SK-N-DZ (cell line): ENCODE results near the gene CAP2.
"Not testable (repeated sequence)": the region's sequence is repeated elsewhere in the genome, so short reads cannot be mapped to it uniquely, and the experiment has no call there.

Experiments used
- DNase-seq: peaks from one replicate; pipeline ENCODE4 v3.0.0-alpha.2; 2015; ENCODE audit warnings: low spot score

The CAP2 gene

GRCh38 chr6:17432356-17432755 lies 39.0 kb downstream of the CAP2 start:
- DNase-seq: no peak

- DNase-seq: no peak
Measured at GRCh38 chr6:17439243-17439993, 46.0 kb downstream of the CAP2 start.

DNA sequence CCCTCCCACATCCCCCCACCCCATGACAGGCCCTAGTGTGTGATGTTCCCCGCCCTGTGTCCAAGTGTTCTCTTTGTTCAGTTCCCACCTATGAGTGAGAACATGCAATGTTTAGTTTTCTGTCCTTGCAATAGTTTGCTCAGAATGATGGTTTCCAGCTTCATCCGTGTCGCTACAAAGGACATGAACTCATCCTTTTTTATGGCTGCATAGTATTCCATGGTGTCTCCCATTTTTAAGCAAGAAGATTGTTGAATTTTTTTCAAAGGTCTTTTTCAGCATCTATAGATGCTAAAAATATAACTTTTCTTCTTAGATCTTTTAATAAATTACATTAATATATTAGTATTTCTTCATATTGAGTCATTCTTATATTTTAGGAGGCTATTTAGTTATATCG lies 47.4 kb downstream of the CAP2 start:
- DNase-seq: not testable (repeated sequence)

DNA sequence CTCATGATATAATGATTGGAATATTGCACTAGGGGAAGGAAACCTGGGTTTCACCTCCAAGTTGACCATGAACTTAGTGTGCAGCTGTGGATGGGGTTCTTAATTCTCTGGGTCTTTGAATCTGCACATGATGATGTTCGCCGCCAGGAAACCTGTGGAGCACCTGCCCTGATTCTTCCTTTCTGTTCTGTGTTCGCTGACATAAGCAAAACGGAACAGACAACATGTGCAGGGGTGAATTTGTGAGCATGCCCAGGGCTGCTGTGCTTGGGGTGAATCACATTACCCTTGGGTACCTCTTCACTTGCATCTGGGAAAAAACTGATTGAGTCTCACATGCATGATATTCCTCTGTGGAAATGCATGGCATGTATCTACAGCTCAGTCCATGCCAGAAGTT lies 48.8 kb downstream of the CAP2 start:
- DNase-seq: no peak

GRCh38 chr6:17446713-17447112 lies 53.3 kb downstream of the CAP2 start:
- no peak for DNase-seq

GRCh38 chr6:17448165-17448564 lies 54.8 kb downstream of the CAP2 start:
- DNase-seq: no peak

DNA sequence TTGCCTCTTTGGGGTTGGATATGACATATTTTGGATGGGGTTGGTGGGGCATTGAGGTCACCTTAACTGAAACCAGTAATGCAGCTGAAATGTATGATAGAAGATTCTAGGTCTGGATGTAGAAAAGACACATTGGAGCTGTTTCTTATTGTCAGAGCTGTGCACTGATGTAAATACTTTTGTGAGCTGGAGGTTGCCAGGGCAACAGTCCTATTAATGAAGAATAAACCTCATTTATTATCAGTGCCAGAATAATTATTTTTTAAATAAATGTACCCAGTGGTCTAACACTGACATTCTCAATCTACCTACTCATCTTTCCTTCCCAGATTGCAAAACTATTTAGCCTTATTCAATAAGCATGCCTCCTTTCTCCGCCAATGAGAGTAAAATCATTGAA lies 57.0 kb downstream of the CAP2 start:
- DNase-seq: no peak

GRCh38 chr6:17450832-17451231 lies 57.4 kb downstream of the CAP2 start:
- peak; percentile 7 for DNase-seq

GRCh38 chr6:17452096-17452495 lies 58.7 kb downstream of the CAP2 start:
- DNase-seq: no peak

- no peak for DNase-seq
Measured at GRCh38 chr6:17454316-17455005, 61.1 kb downstream of the CAP2 start.

GRCh38 chr6:17455919-17456318 lies 62.5 kb downstream of the CAP2 start:
- DNase-seq: no peak

GRCh38 chr6:17456711-17457110 lies 63.3 kb downstream of the CAP2 start:
- no peak for DNase-seq

GRCh38 chr6:17457405-17457804 lies 64.0 kb downstream of the CAP2 start:
- no peak for DNase-seq

- no peak for DNase-seq
Measured at GRCh38 chr6:17457956-17458355, 64.6 kb downstream of the CAP2 start.

DNA sequence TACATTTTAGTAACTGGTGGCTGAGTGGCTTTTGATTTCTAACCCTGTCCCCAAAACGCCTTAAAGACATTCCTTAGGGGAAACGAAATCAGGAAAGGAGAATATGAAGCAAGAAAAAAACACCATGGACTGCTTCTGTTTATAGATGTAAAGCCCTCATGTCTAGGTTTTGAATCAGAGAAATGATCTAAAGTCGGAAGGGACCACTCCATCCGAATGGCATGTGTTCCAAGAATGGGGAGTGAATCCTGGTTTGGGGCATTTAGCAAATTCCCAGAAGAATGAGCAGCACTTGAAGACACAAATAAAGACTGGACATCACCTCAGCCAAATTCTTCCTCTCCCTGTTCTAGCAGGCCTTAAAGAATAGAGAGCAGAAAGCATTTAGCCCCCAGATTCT lies 65.6 kb downstream of the CAP2 start:
- no peak for DNase-seq

GRCh38 chr6:17460862-17461261 lies 67.5 kb downstream of the CAP2 start:
- DNase-seq: no peak

DNA sequence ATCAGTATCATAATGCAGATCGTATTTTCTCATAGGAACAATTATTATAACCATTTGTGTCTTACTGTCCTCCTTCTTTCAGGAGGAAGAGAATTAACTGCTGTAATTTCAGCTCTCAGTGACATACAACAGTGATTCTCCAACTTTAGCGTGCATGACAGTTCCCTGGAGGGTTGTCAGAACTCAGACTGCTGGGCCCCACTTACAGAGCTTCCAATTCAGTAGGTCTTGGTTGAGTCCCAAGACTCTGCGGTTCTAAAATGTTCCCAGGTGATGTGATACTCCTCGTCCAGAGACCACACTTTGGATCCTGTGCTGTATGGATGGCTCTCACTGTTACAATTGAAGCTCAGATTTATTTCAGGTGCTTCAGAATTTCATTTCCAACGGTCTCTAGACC lies 72.8 kb downstream of the CAP2 start:
- no peak for DNase-seq

DNA sequence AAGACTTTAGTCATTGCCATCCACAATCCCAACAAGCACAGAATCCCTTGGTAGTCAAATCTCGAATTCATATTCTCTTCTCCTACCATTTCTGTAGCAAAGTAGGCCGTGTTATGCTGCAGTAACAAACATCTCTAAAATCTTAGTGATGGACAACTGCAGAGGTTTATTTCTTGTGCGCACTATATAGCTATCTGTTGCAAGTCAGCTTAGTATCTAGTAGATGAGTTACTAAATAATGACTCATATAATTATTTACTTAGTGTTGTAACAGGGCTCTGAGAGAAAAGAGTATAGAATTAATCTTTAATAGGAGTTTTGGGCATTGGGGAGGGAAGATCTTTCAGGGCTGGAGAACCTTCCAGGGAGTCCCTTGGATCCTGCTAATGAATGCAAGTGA lies 73.3 kb downstream of the CAP2 start:
- DNase-seq: no peak

- no peak for DNase-seq
Measured at GRCh38 chr6:17469006-17469832, 75.8 kb downstream of the CAP2 start.

- DNase-seq: no peak
Measured at GRCh38 chr6:17470202-17470937, 77.0 kb downstream of the CAP2 start.

DNA sequence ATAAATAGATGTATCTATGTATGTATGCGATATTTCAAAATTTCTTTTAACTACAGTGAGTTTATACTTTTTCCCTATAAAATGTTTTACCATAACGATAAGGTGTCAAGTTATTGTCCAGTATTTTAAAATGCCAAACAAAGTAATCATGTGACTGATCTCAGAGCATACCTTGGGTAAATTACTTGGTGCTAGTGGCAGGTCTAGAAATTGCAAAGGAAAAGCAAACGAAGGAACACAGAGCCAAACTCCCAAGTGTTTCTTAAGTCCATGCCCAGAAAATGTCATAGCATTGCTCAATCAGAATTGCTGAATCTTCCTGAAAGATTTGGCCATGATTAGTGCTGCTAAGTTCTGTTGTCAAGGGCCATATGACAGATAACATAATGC lies 77.5 kb downstream of the CAP2 start:
- DNase-seq: no peak
